Raji (cell line): ENCODE measurements around the gene VANGL2.

Source experiments
- POLR2A ChIP-seq: IDR thresholded peaks from 2 replicates; pipeline ENCODE4 v1.6.1; 2011; ENCODE audit warnings: low read depth, low read length, control low read depth; ENCODE audit not compliant: insufficient read depth

The VANGL2 gene

DNA sequence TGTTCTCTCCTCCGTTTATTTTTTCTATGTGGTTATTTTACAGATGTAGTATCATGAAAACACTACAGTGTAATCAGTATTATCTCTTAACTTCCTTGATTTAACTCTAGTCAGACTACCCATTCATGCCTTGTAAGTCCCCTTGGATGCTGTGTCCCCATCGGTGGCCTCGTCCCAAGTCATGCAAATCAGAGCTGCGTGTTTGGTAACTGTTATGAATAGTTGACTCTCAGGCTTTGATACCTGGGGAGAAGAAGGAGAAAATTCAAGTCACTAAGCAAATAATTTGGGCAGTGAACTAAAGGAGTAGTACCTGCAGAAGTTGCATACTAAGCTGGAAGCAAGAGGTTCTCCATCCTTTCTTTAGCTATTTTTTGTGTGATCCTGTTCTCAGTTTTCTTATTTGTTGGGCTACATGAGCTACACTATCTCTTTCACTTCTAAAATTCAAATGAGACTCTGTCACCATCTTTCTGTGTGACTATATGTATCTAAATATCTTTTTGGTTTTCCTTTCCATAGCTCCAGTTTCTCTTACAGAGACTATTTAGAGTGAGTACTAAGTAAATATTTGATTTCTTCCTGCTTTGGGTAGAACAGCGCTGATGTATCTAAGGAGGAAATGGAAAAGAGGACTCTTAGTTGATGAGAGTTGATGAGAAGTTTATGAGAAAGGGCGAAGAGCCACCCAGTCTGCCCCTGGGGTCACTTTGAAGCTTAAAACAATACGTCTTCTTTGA, 50.9 kb downstream of the VANGL2 start:
- no peak for TF ChIP-seq POLR2A

DNA sequence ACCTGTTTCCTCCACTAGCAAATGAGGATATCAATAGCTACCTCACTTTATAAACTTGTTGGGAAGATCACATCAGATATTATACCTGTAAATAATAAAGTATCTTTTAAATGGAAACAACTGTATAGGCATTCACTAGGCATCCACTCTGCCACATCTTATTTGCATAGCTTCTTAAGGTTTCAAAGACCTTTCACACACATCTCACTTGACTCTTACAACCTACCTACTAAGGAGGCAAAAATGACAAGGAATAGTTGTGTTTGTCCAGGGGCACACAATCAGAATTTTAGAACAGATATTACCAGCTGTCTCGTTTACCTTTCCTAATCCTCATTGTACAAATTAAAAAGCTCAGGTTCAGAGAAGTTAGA, 51.5 kb downstream of the VANGL2 start:
- TF ChIP-seq POLR2A = no peak

DNA sequence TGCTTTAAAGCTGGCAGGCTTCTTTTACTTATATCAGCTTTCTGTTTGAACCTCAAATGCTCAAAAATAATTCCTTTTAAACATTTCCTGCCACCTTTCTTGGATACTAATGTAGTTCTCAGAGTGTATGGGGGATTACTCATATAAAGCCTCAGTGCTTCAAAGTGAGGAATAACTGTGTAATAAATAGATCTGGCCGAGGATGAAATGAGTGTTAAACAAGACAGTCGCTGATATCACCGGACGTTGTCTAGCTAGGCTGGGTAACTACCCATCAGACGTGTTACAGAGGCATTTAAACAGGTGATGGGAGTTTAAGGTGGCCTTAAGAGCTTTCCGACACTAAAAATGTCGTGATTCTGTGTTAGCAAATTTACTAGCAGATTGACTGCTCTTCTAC, 53.1 kb downstream of the VANGL2 start:
- TF ChIP-seq POLR2A = no peak

DNA sequence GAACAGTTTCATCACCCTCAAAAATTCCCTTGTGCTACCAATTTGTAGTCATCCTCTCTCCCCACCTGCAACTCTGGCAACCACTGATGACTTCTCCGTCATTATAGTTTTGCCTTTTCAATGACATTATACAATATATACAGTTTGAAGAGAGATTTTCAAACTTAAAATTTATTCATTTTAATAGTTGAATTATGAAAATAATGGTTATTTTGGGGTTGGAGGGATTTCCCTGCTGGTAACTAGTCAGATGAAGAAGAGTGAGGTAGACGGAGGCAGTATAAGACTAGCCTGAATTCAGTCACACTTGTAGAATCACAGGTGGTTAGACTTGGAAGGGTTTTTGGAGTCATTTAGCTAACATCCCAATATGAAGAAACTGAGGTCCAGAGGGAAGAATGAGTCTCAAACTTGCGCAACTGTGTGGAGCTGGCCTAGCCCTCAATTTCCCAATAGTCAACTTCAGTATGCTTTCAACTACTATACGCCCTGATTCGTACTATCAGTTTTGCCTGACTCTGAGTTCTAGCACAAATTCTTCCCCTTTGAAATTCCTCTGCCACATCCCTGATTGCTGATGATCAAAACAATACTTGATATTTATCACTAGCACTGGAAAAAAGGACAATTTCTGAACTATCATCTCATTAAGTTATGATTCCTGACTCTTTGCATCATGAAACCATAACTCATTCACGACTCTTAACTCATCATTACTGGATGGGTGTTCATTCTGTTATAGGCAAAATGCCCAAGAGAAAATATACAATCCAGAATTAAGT, 54.2 kb downstream of the VANGL2 start:
- no peak for TF ChIP-seq POLR2A

DNA sequence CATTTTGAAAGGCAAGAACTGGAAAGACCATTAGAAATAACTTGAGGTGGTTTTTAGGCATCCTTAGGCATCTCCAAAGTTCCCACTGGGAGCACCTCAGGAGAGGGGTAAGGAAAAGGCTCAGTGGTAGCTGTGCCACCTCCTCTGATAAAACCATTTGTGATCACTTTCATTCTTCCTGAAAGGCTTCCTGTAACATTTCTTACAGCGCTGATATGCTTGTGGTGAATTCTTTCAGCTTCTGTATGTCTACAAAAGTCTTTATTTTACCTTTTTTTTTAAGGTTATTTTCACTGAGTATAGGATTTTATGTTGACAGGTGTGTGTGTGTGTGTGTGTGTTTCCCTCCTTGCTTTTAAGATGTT, 54.8 kb downstream of the VANGL2 start:
- TF ChIP-seq POLR2A = no peak

DNA sequence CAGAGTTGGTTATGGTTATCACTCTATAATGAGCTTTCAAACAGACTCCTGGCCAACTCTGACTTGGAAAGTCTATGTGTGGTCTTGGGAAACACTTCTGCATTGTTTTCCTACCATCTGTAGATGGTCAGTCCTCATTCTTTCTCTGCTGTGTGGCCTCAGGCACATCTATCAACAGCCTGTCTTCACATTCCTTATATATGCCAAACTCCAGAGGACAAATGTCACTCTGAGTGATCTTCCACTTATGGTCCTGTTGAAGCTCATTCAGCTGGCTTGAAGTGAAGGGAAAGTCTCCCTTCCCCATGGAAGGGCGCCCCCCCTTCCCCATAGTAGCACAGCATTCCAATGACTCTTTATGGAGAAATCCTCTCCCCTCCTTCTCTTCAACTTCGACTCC, 58.7 kb downstream of the VANGL2 start:
- no peak for TF ChIP-seq POLR2A

DNA sequence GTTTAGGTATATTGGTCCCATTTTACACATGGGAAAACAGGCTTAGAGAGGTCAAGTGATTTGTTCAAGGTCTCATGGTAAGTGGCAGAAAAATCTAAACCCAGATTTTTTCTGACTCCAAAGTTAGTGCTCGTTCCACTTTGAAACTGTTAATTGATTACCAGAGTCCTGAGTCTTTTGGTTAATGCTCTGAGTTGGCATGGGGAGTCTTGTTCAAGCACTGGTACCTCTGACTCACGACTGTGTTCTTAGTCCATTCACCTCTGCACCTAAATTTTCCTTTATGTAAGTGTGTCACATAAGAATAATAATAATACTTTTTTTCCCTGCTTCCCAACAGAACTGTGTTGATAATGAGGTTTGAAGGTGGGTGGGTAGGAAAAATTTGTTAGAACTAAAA, 59.3 kb downstream of the VANGL2 start:
- TF ChIP-seq POLR2A = no peak

DNA sequence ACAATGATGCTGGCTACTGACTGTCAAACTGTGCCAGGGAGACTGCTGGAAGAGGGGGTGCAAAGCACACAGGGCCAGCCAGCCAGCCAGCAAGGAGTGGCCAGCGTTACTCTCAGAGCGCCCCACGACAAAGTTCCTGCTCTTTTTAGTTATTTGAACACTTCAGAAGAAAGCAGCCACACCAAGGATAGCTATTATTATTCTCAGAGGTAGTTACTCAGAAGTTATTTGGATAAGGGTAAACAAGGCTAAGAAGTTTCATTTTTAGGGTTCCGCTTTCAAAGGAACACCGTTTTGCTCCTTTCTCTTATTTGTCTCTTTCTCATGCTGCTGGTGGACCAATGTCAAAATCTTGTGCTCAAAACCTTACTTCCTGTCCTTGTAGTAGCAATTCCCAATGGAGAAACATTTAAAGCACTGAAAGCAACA, 59.9 kb downstream of the VANGL2 start:
- TF ChIP-seq POLR2A = no peak

DNA sequence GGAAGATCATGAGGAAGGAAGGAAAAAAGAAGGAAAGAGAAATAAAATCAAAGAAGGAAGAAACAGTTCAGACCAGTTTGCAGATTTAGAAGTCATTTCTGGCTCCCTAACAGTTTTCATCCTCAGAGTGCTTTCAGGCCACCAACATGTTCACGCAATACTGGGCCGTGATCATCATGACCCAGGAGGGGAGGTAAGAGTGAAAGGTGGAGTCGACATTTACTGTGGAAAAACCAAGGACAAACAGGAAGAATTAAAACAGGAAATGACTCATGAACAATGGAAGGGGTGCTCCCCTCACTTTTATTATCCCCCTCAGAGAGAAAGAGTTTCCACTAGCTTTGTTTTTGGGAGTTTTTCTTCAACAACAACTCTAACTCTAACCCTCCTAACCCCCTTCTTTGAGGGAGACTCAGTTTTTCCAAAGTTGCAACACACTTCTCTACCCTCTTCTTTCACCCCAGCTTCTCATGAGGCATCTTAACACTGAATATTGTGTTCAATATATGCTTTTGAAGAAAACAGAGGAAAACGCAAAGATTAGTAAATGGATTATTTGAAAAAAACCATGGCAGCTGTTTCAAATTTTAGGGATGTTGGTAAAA, 60.4 kb downstream of the VANGL2 start:
- no peak for TF ChIP-seq POLR2A

DNA sequence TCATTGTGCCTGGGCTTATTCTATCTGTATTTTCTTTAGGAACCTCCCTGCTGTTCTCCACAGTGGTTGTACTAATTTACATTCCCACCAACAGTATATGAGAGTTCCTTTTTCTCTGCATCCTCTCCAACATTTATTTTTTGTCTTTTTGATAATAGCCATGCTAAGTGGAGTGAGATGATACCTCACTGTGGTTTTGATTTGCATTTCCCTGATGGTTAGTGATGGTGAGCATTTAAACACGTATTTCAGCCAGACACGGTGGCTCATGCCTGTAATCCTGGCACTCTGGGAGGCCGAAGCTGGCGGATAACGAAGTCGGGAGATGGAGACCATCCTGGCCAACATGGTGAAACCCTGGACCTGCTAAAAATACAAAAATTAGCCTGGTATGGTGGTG, 64.8 kb downstream of the VANGL2 start:
- TF ChIP-seq POLR2A = no peak

DNA sequence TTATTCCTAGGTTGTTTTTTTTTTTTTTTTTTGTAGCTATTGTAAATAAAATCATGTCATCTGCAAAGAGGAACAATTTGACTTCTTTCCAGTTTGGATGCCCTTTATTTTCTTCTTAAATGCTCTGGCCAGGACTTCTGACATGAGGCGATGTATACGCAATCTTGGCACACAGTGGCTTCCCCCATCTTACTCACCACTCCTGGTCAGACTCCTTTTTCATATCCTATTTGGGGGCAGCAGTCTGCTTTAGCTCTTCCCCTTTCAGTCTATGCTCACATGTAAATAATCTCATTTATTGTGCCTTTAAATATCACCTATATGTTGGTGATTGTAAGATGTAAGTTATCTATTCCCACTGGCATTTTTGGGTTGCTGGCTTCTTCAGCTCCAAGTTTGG, 66.6 kb downstream of the VANGL2 start:
- no peak for TF ChIP-seq POLR2A

DNA sequence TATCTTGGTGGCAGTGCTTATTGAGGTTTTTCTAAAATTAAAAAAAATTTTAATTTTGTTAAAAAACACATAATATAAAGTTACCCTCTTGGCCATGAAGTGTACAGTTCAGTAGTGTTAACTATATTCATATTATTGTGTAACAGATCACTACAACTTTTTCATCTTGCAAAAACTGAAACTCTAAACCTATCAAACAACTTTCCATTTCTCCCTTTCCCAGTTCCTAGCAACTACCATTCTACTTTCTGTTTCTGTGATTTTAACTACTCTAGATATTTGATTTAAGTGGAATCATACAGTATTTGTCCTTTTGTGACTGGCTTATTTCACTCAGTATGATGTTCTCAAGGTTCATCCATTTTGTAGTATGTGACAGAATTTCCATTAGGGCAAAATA, 67.2 kb downstream of the VANGL2 start:
- no peak for TF ChIP-seq POLR2A

DNA sequence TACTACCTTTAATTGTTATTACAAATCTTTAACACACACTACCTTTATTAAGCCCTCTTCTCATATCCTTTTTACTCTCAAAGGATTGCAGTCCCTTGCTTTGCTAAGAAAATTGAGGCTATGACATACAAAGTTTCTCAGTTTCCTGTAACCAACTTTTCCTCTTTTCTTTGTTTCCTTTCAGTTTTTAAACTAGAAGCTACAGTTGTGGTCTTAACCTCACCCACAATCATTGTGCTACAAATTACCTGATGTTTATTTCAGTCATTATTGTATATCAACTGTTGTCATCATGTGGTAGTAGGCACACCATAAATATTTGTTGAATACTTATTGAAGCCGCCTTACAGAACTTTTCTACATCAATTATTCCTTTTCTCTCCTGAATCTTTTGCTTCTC, 70.9 kb downstream of the VANGL2 start:
- no peak for TF ChIP-seq POLR2A

DNA sequence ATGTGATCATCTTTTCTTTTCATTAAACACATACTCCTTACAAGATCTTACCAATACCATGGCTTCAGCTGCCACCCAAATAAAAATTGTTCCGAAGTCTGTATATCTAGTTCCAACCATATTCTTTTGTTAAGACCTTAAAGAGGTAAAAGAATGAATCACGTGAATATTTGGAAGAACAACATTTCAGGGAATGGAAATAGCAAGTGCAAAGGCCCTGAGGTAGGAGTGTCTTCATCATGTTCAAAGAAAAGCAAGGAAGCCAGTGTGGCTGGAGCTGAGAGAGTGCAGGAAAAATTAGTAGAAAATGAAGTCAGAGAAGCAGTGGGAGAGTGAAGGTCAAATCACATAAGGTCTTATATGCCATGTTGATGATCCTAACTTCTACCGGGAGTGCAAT, 71.7 kb downstream of the VANGL2 start:
- TF ChIP-seq POLR2A = no peak

DNA sequence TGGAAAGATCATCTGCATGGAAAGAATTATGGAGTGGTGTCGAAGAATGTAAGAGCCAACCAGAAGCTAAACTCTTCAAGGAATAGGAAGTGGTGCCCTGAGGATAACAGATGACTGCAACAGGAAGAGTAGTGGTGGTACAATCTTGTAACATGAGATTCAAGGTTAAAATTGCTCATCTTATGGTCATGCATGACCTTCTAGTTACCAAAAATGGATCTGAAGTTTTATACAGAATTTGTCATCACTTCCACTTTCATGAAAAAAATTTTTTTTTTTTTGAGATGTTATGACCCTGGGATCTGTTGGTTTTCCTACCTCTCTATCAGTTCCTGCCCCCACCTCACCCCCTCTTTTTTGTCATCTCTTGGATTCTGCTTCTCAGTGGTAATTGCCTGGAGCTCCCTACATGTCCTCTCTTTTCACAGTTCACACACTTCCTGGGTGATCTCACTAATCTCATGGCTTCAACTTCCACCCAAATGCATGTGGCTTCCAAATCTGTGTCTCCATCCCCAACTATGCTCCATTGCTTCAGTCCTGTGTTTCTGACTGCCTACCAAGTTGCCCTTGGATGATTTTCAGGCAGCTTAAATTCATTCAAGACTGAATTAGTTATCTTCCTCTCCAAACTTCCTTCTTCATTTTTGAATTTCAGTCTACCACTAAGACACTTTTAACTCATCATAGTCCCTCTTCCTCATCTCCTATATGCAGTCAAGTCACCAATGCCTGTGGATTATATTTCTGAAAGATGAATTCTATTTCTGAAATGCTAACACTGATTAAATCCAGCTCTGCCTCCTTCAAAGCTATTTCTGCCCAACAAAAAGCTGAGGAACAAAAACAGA, 74.3 kb downstream of the VANGL2 start:
- no peak for TF ChIP-seq POLR2A
